Activated CD4-positive, CD25-positive, alpha-beta regulatory T cell treated with anti-CD3 and anti-CD28 coated beads, Interleukin-2, amount 50 U/mL, for 24 hours (primary cell): ENCODE data around the gene ZNF540.
A peak's percentile ranks its signal among the peaks of the same experiment; 100 is the strongest.
"Not testable (repeated sequence)": the region's sequence is repeated elsewhere in the genome, so short reads cannot be mapped to it uniquely, and the experiment has no call there.

Source experiments
- ATAC-seq, 2 donors: fragments of 150-1000 bp; cut with Tn5 transposase; one replicate each; pipeline ENCODE4 v1.10.0; 2021; ENCODE audit warnings: mild to moderate bottlenecking in 1 of 2, moderate library complexity in 1 of 2

Gene ZNF540

GRCh38 chr19:37594304-37594981, at the start of gene ZNF540, which contains the start of gene ZNF571:
Gene ZNF540, plus strand, starts transcription at chr19:37594876. Its CDS starts 3,572 bp downstream, at chr19:37598448.
Gene ZNF571, minus strand, starts transcription at chr19:37594792. Its CDS starts 8,116 bp downstream, at chr19:37586676.
- ATAC-seq, result peak; percentile 98 to 99

- ATAC-seq, result peak; percentile 76 to 83
Measured at GRCh38 chr19:37551129-37551993, 43.3 kb upstream of the ZNF540 start.

GRCh38 chr19:37563518-37563917, 31.2 kb upstream of the ZNF540 start:
- ATAC-seq, result no peak

GRCh38 chr19:37564624-37565369, 29.9 kb upstream of the ZNF540 start:
- ATAC-seq, result no peak

- ATAC-seq, result no peak
Measured at GRCh38 chr19:37565370-37565669, 29.4 kb upstream of the ZNF540 start.

GRCh38 chr19:37572203-37572602, 22.5 kb upstream of the ZNF540 start:
- ATAC-seq, result no peak

- ATAC-seq, result no peak
Measured at GRCh38 chr19:37583340-37583739, 11.3 kb upstream of the ZNF540 start.

- ATAC-seq, result no peak
Measured at GRCh38 chr19:37593996-37594303, 726 bp upstream of the ZNF540 start.

- peak; percentile 44 for ATAC-seq
Measured at GRCh38 chr19:37594982-37595382, 306 bp downstream of the ZNF540 start.

- ATAC-seq, result no peak
Measured at GRCh38 chr19:37635076-37636056, 40.7 kb downstream of the ZNF540 start.

GRCh38 chr19:37654118-37654517, 59.4 kb downstream of the ZNF540 start:
- no peak for ATAC-seq

GRCh38 chr19:37654629-37655300, 60.1 kb downstream of the ZNF540 start:
- peak; percentile 3 to 14 for ATAC-seq

- ATAC-seq, result peak; percentile 72 to 78
Measured at GRCh38 chr19:37655301-37655688, 60.6 kb downstream of the ZNF540 start, which contains the start of gene ZFP30. Gene ZFP30, minus strand, starts transcription at chr19:37655465. Its CDS starts 7,643 bp downstream, at chr19:37647822.

GRCh38 chr19:37655689-37656371, 61.2 kb downstream of the ZNF540 start:
- peak; percentile 78 to 82 for ATAC-seq

- ATAC-seq, result not testable (repeated sequence)
Measured at GRCh38 chr19:37657157-37657556, 62.5 kb downstream of the ZNF540 start.
